PC-3 (cell line): Measurements from ENCODE around the gene PUM2. TPM values are rescaled to one million over a fixed set of nuclear protein-coding genes. Genes with fewer than 3 reads are reported as not detected.

ENCODE experiments used
- ATAC-seq: fragments of 200-7000 bp; cut with Tn5 transposase; 2 replicates; pipeline ENCODE4 v1.9.1; 2020; ENCODE audit warnings: mild to moderate bottlenecking, moderate library complexity
- BruUV-seq: library from RNA; stranded (reverse); fragments of 400-500 nt; replicated peaks from 2 replicates; lab custom pipeline; 2021; lab: Mats Ljungman, UMichigan
- CTCF ChIA-PET: fragments of 300-600 bp; sonication (Branson Sonifier 250); formaldehyde crosslinking; loops from one replicate; lab custom pipeline; 2022; ENCODE audit warnings: antibody characterized with exemption; lab: Charles Lee
- POLR2A ChIA-PET: fragments of 300-600 bp; sonication (Branson Sonifier 250); formaldehyde crosslinking; loops from one replicate; lab custom pipeline; 2022; ENCODE audit warnings: antibody characterized with exemption; ENCODE audit not compliant: unreplicated experiment; lab: Charles Lee
- DNase-seq: peaks from one replicate; pipeline ENCODE4 v3.0.0-alpha.2; 2015
- H2AFZ ChIP-seq: fragments of 300-600 bp; sonication (generic); 2 replicates; pipeline ENCODE4 v1.6.0; 2016; ENCODE audit warnings: antibody characterized with exemption, low read length
- H3F3A ChIP-seq: fragments of 300-600 bp; sonication (generic); one replicate; pipeline ENCODE4 v1.6.0; 2017; ENCODE audit warnings: antibody characterized with exemption, low read length, control low read depth, mild to moderate bottlenecking; ENCODE audit not compliant: unreplicated experiment
- H3K27ac ChIP-seq: fragments of 300-600 bp; sonication (generic); 2 replicates; pipeline ENCODE4 v1.5.1; 2016; ENCODE audit warnings: mild to moderate bottlenecking, low read length
- H3K27me3 ChIP-seq: fragments of 300-600 bp; sonication (generic); 2 replicates; pipeline ENCODE4 v1.6.1; 2016; ENCODE audit warnings: low read length, mixed read lengths
- H3K36me3 ChIP-seq: fragments of 300-600 bp; sonication (generic); 2 replicates; pipeline ENCODE4 v1.6.1; 2016; ENCODE audit warnings: low read depth, mixed run types, low read length, mixed read lengths
- H3K4me1 ChIP-seq: fragments of 300-600 bp; sonication (generic); 2 replicates; pipeline ENCODE4 v1.5.1; 2016; ENCODE audit warnings: low read length; ENCODE audit not compliant: insufficient read depth
- H3K4me2 ChIP-seq: fragments of 300-600 bp; sonication (generic); 2 replicates; pipeline ENCODE4 v1.6.0; 2016; ENCODE audit warnings: low read length
- H3K4me3 ChIP-seq: fragments of 300-600 bp; sonication (generic); 2 replicates; pipeline ENCODE4 v1.5.1; 2016; ENCODE audit warnings: mild to moderate bottlenecking, low read length, mixed read lengths
- H3K79me2 ChIP-seq: fragments of 300-600 bp; sonication (generic); 2 replicates; pipeline ENCODE4 v1.6.1; 2017; ENCODE audit warnings: low read length, mixed read lengths
- H3K9ac ChIP-seq: fragments of 300-600 bp; sonication (generic); 2 replicates; pipeline ENCODE4 v1.6.0; 2016; ENCODE audit warnings: mild to moderate bottlenecking, low read length
- H3K9me2 ChIP-seq: fragments of 300-600 bp; sonication (generic); replicated peaks from 2 replicates; pipeline ENCODE4 v1.6.1; 2016; ENCODE audit warnings: mixed run types, low read length, mixed read lengths
- H3K9me3 ChIP-seq: fragments of 300-600 bp; sonication (generic); 2 replicates; pipeline ENCODE4 v1.6.1; 2016; ENCODE audit warnings: low read length, mixed read lengths
- H4K20me1 ChIP-seq: fragments of 300-600 bp; sonication (generic); 2 replicates; pipeline ENCODE4 v1.6.1; 2016; ENCODE audit warnings: low read length, mixed read lengths
- CTCF ChIP-seq: fragments of 300-600 bp; sonication (generic); conservative IDR thresholded peaks from 2 replicates; pipeline ENCODE4 v1.5.1; 2017; ENCODE audit warnings: antibody characterized with exemption, low read depth, mild to moderate bottlenecking, low read length
- EZH2 ChIP-seq: fragments of 300-600 bp; sonication (generic); IDR thresholded peaks from one replicate; pipeline ENCODE4 v1.6.1; 2017; ENCODE audit warnings: antibody characterized with exemption, mild to moderate bottlenecking, low read length; ENCODE audit not compliant: unreplicated experiment
- EZH2phosphoT487 ChIP-seq: fragments of 300-600 bp; sonication (generic); IDR thresholded peaks from 2 replicates; pipeline ENCODE4 v1.6.1; 2018; ENCODE audit warnings: mild to moderate bottlenecking, antibody characterized with exemption, low read length, borderline replicate concordance
- intact Hi-C: fragments of 100-400 bp; cut with micrococcal nuclease; formaldehyde crosslinking; loops from 2 replicates; pipeline ENCODE4 v1.9.0; 2023
- total RNA-seq: library from RNA; depleted of rRNA; stranded (reverse); fragments of >200 nt; gene quantifications from 2 replicates; pipeline ENCODE4 v1.2.3, GENCODE V29; 2014

The PUM2 gene
- total RNA-seq, 1 experiment from 2014 or later = 14.9 TPM

GRCh38 chr2:20211420-20211819, 139.2 kb downstream of the PUM2 start:
- peaks cover 21% of the 10 kb centered on the region for H3K4me1 ChIP-seq

GRCh38 chr2:20210462-20210861, 140.2 kb downstream of the PUM2 start:
- no peak overlapping the region for H3K4me2 ChIP-seq
- peaks cover 58% of the 10 kb centered on the region for H4K20me1 ChIP-seq
- H3K36me3 ChIP-seq = peaks cover 9% of the 10 kb centered on the region; the same call in 1 of the 2 replicates
- no TSS peak for BruUV-seq
- ATAC-seq (no peak), DNase-seq (no peak)
- H3K27me3 ChIP-seq = no peaks in the 10 kb centered on the region
- no peak overlapping the region for H3K27ac ChIP-seq
- no peak overlapping the region for H3K4me3 ChIP-seq
- no peaks in the 10 kb centered on the region for H3F3A ChIP-seq
- no peaks in the 10 kb centered on the region for H3K9me3 ChIP-seq
- ChIA-PET CTCF (no interaction called here), POLR2A (no interaction called here)
- H3K9ac ChIP-seq = no peak overlapping the region
- no peaks in the 10 kb centered on the region for H3K9me2 ChIP-seq
- H2AFZ ChIP-seq = no peak overlapping the region
- intact Hi-C loops = no loop called here
- TF ChIP-seq EZH2 (no peak), CTCF (no peak), EZH2phosphoT487 (no peak)
- H3K4me1 ChIP-seq = peaks cover 21% of the 10 kb centered on the region
- peaks cover 98% of the 10 kb centered on the region for H3K79me2 ChIP-seq

More at GRCh38 chr2:20211420-20211819, 139.2 kb downstream of the PUM2 start:
- TF ChIP-seq EZH2phosphoT487 (no peak), EZH2 (no peak), CTCF (no peak)
- peaks cover 63% of the 10 kb centered on the region for H4K20me1 ChIP-seq
- no TSS peak for BruUV-seq
- H3K9me2 ChIP-seq = no peaks in the 10 kb centered on the region
- POLR2A ChIA-PET = interaction anchor here (0.5 kb wide), 1 partner anchor 181 kb away, joined by 6 read pairs; no protein-coding TSS in a partner anchor
- no peaks in the 10 kb centered on the region for H3F3A ChIP-seq
- no peaks in the 10 kb centered on the region for H3K27me3 ChIP-seq
- intact Hi-C loops = no loop called here
- no peak overlapping the region for H2AFZ ChIP-seq
- no peak for DNase-seq
- no peak overlapping the region for H3K27ac ChIP-seq
- no peak for ATAC-seq
- no peak overlapping the region for H3K9ac ChIP-seq
- no peak overlapping the region for H3K4me3 ChIP-seq
- CTCF ChIA-PET = no interaction called here
- peaks cover 13% of the 10 kb centered on the region; the same call in 1 of the 2 replicates for H3K36me3 ChIP-seq
- no peaks in the 10 kb centered on the region for H3K9me3 ChIP-seq
- H3K4me2 ChIP-seq = no peak overlapping the region
- peaks cover 100% of the 10 kb centered on the region for H3K79me2 ChIP-seq

GRCh38 chr2:20209373-20210109, 141.1 kb downstream of the PUM2 start:
- no peak overlapping the region for H3K9ac ChIP-seq
- ChIA-PET POLR2A (no interaction called here), CTCF (no interaction called here)
- no TSS peak for BruUV-seq
- no peaks in the 10 kb centered on the region for H3K9me3 ChIP-seq
- no peak for DNase-seq
- peaks cover 17% of the 10 kb centered on the region; the same call in 1 of the 2 replicates for H3K36me3 ChIP-seq
- H3K79me2 ChIP-seq = peaks cover 88% of the 10 kb centered on the region
- no peaks in the 10 kb centered on the region for H3F3A ChIP-seq
- no peaks in the 10 kb centered on the region for H3K27me3 ChIP-seq
- H2AFZ ChIP-seq = no peak overlapping the region
- no peak overlapping the region for H3K4me2 ChIP-seq
- H3K27ac ChIP-seq = no peak overlapping the region
- peaks cover 14% of the 10 kb centered on the region for H3K4me1 ChIP-seq
- ATAC-seq = no peak
- H3K9me2 ChIP-seq = no peaks in the 10 kb centered on the region
- intact Hi-C loops = no loop called here
- no peak for TF ChIP-seq EZH2phosphoT487
- TF ChIP-seq EZH2 = no peak
- no peak for TF ChIP-seq CTCF
- no peak overlapping the region for H3K4me3 ChIP-seq
- H4K20me1 ChIP-seq = peaks cover 48% of the 10 kb centered on the region; the same call in 1 of the 2 replicates
